ENCODE data around the gene TMEM131.

TMEM131 gene

DNA sequence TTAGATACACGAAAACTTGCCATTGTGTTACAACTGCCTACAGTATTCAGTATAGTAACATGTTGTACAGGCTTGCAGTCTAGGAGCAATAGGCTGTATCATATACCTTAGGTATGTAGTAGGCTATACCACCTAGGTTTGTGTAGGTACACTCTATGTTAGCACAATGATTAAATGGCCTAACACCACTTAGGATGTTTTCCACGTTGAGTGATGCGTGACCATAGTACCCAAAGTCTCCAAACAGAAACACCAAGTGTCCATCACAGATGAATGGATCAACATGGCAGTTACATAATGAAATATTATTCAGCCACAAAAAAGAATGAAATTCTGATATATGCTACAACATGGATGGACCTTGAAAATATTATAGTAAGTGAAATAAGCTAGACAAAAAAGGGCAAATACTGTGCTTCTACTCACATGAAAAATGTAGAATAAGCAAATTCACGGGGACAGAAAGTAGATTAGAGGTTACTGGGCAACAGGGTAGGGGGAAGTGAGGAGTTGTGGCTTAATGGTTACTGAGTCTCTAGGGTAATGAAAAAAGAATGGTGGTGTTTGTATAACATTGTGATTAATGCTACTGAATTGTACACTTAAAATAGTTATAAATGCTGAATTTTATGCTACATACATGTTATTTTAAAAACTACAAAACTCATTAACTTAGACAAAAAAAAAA lies 62.6 kb downstream of the TMEM131 start:
- Histone ChIP-seq H3K4me2 (ENCODE audit: insufficient read depth, low read length) (no peak overlapping the region), H3K27ac (ENCODE audit: low read length) (no peak overlapping the region)
- ATAC-seq (ENCODE audit: insufficient read depth, low read depth), result no peak

DNA sequence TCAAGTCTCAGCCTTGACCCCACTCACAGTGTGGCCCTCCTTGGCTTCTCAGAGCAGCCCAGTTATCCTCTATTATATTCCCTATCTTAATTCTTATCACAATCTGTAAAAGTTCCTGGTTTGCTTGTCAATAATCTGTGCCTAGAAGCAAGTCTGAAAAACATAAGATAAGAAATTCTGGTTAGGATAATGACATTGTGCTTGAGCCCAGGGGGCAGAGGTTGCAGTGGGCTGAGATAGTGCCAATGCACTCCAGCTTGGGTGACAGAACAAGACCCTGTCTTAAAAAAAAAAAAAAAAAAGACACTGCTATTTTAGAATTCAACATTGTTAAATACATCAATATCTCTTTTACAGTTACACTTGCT lies 63.9 kb downstream of the TMEM131 start:
- Histone ChIP-seq H3K4me1 (ENCODE audit: insufficient read depth, low read length) (peaks cover 15% of the 10 kb centered on the region), H3K27me3 (ENCODE audit: insufficient read depth, low read length, poor library complexity) (no peaks in the 10 kb centered on the region), H3K4me3 (ENCODE audit: low read depth in 1 of 2, low read length in 2 of 2) (no peak overlapping the region), H3K9me3 (ENCODE audit: insufficient read depth, low read length, severe bottlenecking) (no peaks in the 10 kb centered on the region), H2AFZ (ENCODE audit: low read depth, low read length) (no peak overlapping the region), H3K4me2 (ENCODE audit: insufficient read depth, low read length) (no peak overlapping the region), H4K20me1 (ENCODE audit: insufficient read depth, low read length) (peaks cover 26% of the 10 kb centered on the region; the same call in 1 of the 2 replicates), H3K79me2 (ENCODE audit: insufficient read depth, low read length) (peaks cover 67% of the 10 kb centered on the region), H3K36me3 (ENCODE audit: insufficient read depth, low read length) (no peaks in the 10 kb centered on the region), H3K9ac (ENCODE audit: low read depth, low read length) (no peak overlapping the region), H3K27ac (ENCODE audit: low read length) (no peak overlapping the region)
- TF ChIP-seq, protein P1, sequence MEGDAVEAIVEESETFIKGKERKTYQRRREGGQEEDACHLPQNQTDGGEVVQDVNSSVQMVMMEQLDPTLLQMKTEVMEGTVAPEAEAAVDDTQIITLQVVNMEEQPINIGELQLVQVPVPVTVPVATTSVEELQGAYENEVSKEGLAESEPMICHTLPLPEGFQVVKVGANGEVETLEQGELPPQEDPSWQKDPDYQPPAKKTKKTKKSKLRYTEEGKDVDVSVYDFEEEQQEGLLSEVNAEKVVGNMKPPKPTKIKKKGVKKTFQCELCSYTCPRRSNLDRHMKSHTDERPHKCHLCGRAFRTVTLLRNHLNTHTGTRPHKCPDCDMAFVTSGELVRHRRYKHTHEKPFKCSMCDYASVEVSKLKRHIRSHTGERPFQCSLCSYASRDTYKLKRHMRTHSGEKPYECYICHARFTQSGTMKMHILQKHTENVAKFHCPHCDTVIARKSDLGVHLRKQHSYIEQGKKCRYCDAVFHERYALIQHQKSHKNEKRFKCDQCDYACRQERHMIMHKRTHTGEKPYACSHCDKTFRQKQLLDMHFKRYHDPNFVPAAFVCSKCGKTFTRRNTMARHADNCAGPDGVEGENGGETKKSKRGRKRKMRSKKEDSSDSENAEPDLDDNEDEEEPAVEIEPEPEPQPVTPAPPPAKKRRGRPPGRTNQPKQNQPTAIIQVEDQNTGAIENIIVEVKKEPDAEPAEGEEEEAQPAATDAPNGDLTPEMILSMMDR (IDR thresholded peaks at IDR 0.05; ENCODE audit: borderline replicate concordance, extremely low read depth, low read length, poor library complexity, severe bottlenecking), result no peak
- TF ChIP-seq EZH2 (IDR thresholded peaks at IDR 0.05; ENCODE audit: borderline replicate concordance, low read depth, low read length, severe bottlenecking), result no peak
- no peak for ATAC-seq (ENCODE audit: insufficient read depth, low read depth)
- DNase-seq, result no peak

More for the DNA sequence above, 62.6 kb downstream of the TMEM131 start:
- Histone ChIP-seq H3K79me2 (ENCODE audit: insufficient read depth, low read length) (peaks cover 69% of the 10 kb centered on the region), H2AFZ (ENCODE audit: low read depth, low read length) (no peak overlapping the region), H3K27me3 (ENCODE audit: insufficient read depth, low read length, poor library complexity) (no peaks in the 10 kb centered on the region), H3K4me1 (ENCODE audit: insufficient read depth, low read length) (peaks cover 19% of the 10 kb centered on the region), H3K4me3 (ENCODE audit: low read depth in 1 of 2, low read length in 2 of 2) (no peak overlapping the region), H3K9me3 (ENCODE audit: insufficient read depth, low read length, severe bottlenecking) (no peaks in the 10 kb centered on the region), H3K9ac (ENCODE audit: low read depth, low read length) (no peak overlapping the region), H4K20me1 (ENCODE audit: insufficient read depth, low read length) (peaks cover 29% of the 10 kb centered on the region; the same call in 1 of the 2 replicates), H3K36me3 (ENCODE audit: insufficient read depth, low read length) (no peaks in the 10 kb centered on the region)
- DNase-seq, result no peak
- TF ChIP-seq EZH2 (IDR thresholded peaks at IDR 0.05; ENCODE audit: borderline replicate concordance, low read depth, low read length, severe bottlenecking), result no peak

DNA sequence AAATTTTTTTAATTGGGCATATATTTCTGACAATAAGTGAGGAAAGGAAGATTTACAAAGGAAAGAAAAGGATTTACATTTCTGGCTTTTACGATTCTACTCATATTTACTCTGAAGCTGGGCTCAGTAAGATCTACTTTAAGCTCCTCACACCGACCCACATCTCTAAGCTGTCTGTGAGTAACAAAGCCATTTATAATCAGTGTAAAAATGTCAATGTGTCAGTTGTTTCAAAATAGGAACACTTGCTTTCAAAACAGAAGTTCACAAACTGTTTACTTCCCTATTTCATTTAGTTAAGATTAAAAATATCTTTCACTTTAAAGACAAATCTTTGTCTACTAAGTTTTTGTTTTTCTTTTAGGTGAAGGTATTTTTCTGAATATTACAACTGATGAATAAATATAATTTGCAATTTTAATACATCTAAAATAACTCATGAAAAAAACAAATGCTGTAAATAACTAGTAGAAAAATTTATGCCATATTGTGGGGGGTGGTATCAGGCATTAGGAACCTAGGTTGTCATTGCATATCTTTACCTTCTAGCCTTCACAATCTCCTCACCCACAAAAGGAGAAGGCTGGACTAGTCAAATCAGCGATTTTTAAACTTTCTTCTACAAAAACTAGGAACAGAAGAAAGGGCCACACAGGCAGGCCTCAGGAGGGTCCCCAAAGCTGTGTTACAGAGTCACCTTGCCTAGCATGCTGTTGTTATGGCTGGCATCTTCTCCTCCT lies 64.5 kb downstream of the TMEM131 start:
- no peak overlapping the region for H3K27ac ChIP-seq (ENCODE audit: low read length)
- H2AFZ ChIP-seq (ENCODE audit: low read depth, low read length), result no peak overlapping the region
- TF ChIP-seq, protein P1 (IDR thresholded peaks at IDR 0.05; ENCODE audit: borderline replicate concordance, extremely low read depth, low read length, poor library complexity, severe bottlenecking), result no peak
- no peak for TF ChIP-seq EZH2 (IDR thresholded peaks at IDR 0.05; ENCODE audit: borderline replicate concordance, low read depth, low read length, severe bottlenecking)
- H4K20me1 ChIP-seq (ENCODE audit: insufficient read depth, low read length), result peaks cover 25% of the 10 kb centered on the region; the same call in 1 of the 2 replicates
- H3K36me3 ChIP-seq (ENCODE audit: insufficient read depth, low read length), result no peaks in the 10 kb centered on the region
- peaks cover 61% of the 10 kb centered on the region for H3K79me2 ChIP-seq (ENCODE audit: insufficient read depth, low read length)
- no peaks in the 10 kb centered on the region for H3K27me3 ChIP-seq (ENCODE audit: insufficient read depth, low read length, poor library complexity)
- no peak for ATAC-seq (ENCODE audit: insufficient read depth, low read depth)
- H3K4me1 ChIP-seq (ENCODE audit: insufficient read depth, low read length), result peaks cover 10% of the 10 kb centered on the region
- H3K4me2 ChIP-seq (ENCODE audit: insufficient read depth, low read length), result no peak overlapping the region
- DNase-seq, result no peak
- H3K4me3 ChIP-seq (ENCODE audit: low read depth in 1 of 2, low read length in 2 of 2), result no peak overlapping the region
- no peaks in the 10 kb centered on the region for H3K9me3 ChIP-seq (ENCODE audit: insufficient read depth, low read length, severe bottlenecking)
- H3K9ac ChIP-seq (ENCODE audit: low read depth, low read length), result no peak overlapping the region

DNA sequence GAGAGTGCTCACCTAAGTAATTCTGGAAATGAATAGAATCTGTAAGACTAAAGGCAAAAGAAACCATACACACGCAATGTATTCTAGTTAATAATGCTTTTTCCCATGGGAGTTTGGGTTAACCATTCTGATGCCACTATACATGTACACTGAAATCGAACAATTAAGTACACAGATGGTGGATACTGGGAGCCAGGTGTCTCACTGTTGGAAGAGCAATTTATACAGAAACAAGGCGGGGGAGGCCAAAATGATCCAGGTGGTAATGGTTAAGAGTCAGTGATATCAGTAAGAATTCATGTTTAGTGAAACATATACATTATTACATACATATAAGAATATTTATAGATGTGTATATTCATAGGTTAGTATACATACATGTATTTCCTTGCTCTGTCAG lies 67.2 kb downstream of the TMEM131 start:
- no peak overlapping the region for H3K9ac ChIP-seq (ENCODE audit: low read depth, low read length)
- ATAC-seq (ENCODE audit: insufficient read depth, low read depth), result no peak
- no peak overlapping the region for H3K4me3 ChIP-seq (ENCODE audit: low read depth in 1 of 2, low read length in 2 of 2)
- H3K9me3 ChIP-seq (ENCODE audit: insufficient read depth, low read length, severe bottlenecking), result no peaks in the 10 kb centered on the region
- no peak for DNase-seq
- peaks cover 43% of the 10 kb centered on the region for H3K79me2 ChIP-seq (ENCODE audit: insufficient read depth, low read length)
- no peaks in the 10 kb centered on the region for H3K4me1 ChIP-seq (ENCODE audit: insufficient read depth, low read length)
- H3K27me3 ChIP-seq (ENCODE audit: insufficient read depth, low read length, poor library complexity), result no peaks in the 10 kb centered on the region
- no peak overlapping the region for H2AFZ ChIP-seq (ENCODE audit: low read depth, low read length)
- TF ChIP-seq, protein P1 (IDR thresholded peaks at IDR 0.05; ENCODE audit: borderline replicate concordance, extremely low read depth, low read length, poor library complexity, severe bottlenecking), result no peak
- no peak for TF ChIP-seq EZH2 (IDR thresholded peaks at IDR 0.05; ENCODE audit: borderline replicate concordance, low read depth, low read length, severe bottlenecking)
- no peak overlapping the region for H3K4me2 ChIP-seq (ENCODE audit: insufficient read depth, low read length)
- no peak overlapping the region for H3K27ac ChIP-seq (ENCODE audit: low read length)
- H3K36me3 ChIP-seq (ENCODE audit: insufficient read depth, low read length), result peaks cover 15% of the 10 kb centered on the region
- H4K20me1 ChIP-seq (ENCODE audit: insufficient read depth, low read length), result peaks cover 16% of the 10 kb centered on the region; the same call in 1 of the 2 replicates

Data from DND-41 (cell line).